ENCODE results near the gene HTR1D.
"Not testable (repeated sequence)": the region's sequence is repeated elsewhere in the genome, so short reads cannot be mapped to it uniquely, and the experiment has no call there.

HTR1D gene

GRCh38 chr1:23217421-23218115 is at the start of gene HTR1D:
HTR1D (minus strand) TSS chr1:23217502; CDS start chr1:23194219, 23,283 bp downstream.
- DNase-seq (ENCODE audit: low spot score): no peak

- no peak for DNase-seq (ENCODE audit: low spot score)
These were observed 46.1 kb upstream of the HTR1D start for GRCh38 chr1:23263380-23263887.

DNA sequence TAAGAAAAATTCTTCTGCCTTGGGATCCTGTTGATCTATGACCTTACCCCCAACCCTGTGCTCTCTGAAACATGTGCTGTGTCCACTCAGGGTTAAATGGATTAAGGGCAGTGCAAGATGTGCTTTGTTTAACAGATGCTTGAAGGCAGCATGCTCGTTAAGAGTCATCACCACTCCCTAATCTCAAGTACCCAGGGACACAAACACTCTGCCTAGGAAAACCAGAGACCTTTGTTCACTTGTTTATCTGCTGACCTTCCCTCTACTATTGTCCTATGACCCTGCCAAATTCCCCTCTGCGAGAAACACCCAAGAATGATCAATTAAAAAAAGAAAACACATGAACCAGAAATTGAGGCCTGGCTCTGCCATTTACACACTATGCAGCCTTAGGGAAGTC is 40.8 kb upstream of the HTR1D start:
- DNase-seq (ENCODE audit: low spot score): not testable (repeated sequence)

GRCh38 chr1:23257371-23257770 is 40.1 kb upstream of the HTR1D start:
- DNase-seq (ENCODE audit: low spot score): not testable (repeated sequence)

- no peak for DNase-seq (ENCODE audit: low spot score)
These were observed 37.3 kb upstream of the HTR1D start for GRCh38 chr1:23254584-23254983.

DNA sequence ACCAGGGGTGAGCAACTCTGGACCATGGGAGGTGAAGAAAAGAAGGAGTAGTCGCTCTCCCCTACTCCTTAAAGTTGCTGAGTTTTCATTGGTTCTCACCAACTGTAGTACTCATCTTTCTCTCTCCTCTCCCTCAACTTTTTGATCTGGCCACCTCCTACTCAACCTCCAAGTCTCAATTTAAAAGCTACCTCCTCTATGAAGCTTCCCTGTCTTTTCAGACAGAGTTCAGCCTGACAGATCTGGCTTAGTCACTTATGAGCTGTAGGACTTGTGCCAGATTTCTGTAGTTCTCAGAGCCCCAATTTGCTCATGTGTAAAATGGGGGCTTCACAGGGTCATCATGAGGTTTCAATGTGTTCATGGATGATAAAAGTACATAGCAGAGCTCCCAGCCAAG is 34.5 kb upstream of the HTR1D start:
- DNase-seq (ENCODE audit: low spot score): no peak

GRCh38 chr1:23249787-23250454 is 32.6 kb upstream of the HTR1D start:
- no peak for DNase-seq (ENCODE audit: low spot score)

DNA sequence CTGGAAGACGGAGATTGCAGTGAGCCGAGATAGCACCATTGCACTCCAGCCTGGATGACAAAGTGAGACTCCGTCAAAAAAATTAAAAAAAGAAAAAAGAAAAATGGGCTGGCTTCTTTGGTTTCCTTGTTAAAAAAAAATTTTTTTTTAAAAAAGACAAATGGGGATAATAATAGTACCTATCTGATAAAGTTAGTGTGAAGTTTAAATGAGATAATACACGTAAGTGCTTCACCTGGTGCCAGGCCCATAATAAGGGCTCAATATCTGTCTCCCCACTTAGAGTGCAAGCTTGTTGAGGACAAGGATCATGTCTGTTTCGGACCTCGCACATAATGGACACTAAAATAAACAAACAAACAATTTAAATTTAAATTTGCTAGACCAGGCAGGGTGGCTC is 30.0 kb upstream of the HTR1D start:
- no peak for DNase-seq (ENCODE audit: low spot score)

GRCh38 chr1:23246274-23246673 is 29.0 kb upstream of the HTR1D start:
- DNase-seq (ENCODE audit: low spot score): no peak

- DNase-seq (ENCODE audit: low spot score): no peak
These were observed 27.0 kb upstream of the HTR1D start for GRCh38 chr1:23244256-23244761.

GRCh38 chr1:23242414-23242813 is 25.1 kb upstream of the HTR1D start:
- no peak for DNase-seq (ENCODE audit: low spot score)

GRCh38 chr1:23239638-23240295 is 22.5 kb upstream of the HTR1D start:
- DNase-seq (ENCODE audit: low spot score): no peak

DNA sequence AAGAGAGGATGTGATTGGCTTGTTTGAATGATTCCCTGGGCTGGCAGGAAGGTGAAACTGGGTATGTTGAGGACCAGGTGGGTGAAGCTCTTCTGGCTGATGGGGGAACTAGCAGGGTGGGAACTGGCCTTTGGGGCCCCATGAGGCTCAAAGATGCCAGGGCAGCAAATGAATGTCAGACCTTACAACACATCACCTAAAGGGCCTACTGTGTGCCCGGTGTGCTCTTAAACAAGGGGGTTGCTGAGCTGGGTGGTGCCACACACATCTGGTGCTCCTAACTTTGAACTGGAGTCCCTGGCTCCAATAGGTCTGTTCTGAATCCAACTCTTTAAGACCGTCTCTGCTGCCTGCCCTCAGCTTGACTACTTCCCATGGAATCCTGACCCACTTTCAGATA is 21.3 kb upstream of the HTR1D start:
- DNase-seq (ENCODE audit: low spot score): no peak

- DNase-seq (ENCODE audit: low spot score): no peak
These were observed 20.2 kb upstream of the HTR1D start for GRCh38 chr1:23237508-23237907.

- no peak for DNase-seq (ENCODE audit: low spot score)
These were observed 10.5 kb upstream of the HTR1D start for GRCh38 chr1:23227806-23228205.

DNA sequence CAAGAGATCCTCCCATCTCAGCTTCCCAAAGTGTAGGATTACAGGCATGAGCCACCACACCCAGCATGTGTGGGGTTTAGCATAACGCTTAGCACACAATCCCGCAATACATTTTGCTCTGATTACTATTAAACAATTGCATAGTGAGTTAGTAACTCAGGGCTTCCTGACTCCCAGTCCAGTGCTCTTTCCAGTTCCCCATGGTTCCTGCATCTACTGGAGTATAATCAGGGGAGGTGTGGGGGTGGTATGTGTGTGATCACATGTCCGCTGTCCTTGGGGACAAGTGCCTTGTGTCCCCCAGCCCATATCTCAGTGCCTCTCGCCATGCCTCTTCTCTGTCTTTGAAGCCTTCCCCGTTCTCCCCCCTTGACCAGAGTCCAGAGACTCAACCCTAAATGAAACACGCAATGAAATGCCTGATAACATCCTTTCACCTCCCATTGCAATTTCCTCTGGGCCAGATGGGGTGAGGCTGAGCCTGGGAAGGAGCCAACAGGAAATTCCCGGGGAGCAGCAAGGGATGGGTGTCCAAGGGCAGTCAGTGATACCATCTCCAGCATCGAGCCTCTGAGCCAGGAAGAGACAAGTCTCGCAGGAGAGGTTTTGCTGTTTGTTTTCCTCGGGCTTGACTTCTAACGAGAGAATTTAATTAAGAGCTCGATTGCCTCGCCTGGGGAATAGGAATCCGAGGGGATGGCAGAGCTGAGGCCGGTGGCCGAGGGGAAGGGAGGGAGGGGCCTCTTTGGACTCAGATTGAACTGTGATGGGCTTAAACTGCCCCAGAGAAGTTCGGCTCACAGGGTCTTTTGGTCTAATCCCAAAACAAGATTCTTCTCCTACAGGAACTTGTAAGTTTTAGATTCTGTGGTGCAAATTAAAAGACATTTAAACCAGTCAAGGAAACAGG is 7.7 kb upstream of the HTR1D start:
- no peak for DNase-seq (ENCODE audit: low spot score)

DNA sequence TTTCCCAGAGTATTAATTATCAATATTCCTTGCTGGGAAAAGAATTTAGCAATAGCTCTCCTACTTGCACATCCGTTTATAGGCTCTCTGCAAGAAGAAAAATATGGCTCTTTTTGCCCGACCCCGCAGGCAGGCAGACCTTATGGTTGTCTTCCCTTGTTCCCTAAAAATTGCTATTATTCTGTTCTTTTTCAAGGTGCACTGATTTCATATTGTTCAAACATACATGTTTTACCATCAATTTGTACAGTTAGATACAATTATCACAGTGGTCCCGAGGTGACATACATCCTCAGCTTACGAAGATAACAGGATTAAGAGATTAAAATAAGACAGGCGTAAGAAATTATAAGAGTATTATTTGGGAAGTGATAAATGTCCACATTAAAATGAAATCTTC is 6.7 kb upstream of the HTR1D start:
- DNase-seq (ENCODE audit: low spot score): not testable (repeated sequence)

DNA sequence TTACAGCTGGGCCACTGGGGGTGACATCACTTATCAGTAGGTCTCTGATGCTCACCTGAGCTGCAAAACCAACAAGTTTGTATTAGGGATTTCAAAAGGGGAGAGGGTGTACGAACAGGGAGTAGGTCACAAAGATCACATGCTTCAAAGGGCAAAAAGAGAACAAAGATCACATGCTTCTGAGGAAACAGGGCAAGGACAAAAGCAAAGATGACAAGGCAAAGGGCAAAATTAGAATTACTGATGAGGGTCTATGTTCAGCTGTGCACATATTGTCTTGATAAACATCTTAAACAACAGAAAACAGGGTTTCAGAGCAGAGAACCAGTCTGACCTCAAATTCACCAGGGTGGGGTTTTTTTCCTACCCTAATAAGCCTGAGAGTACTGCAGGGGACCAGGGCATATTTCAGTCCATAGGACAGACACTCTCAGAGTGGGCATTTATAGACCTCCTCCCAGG is 6.2 kb upstream of the HTR1D start:
- DNase-seq (ENCODE audit: low spot score): not testable (repeated sequence)

DNA sequence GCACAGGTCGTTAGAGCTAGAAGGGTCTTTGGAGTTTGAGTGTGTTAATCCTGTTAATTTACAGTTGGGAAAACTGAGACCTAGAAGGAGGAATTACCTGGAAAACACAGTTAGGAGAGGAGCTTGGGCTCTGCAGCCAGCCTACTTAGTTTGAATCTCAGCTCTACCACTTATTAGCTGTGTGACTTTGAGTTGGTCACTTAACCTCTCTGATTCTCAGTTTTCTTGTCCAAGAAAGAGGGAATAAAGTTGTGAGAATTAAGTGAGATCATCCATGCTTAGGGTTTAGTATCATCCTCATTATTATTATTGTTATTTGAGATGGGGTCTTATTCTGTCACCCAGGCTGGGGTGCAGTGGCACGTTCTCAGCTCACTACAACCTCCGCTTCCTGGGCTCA is 5.4 kb upstream of the HTR1D start:
- no peak for DNase-seq (ENCODE audit: low spot score)

- no peak for DNase-seq (ENCODE audit: low spot score)
These were observed 5.0 kb upstream of the HTR1D start for GRCh38 chr1:23222331-23222730.

- DNase-seq (ENCODE audit: low spot score): no peak
These were observed 3.8 kb upstream of the HTR1D start for GRCh38 chr1:23221107-23221506.
